Fibroblast of villous mesenchyme (primary cell): ENCODE results near the gene OR10P1. TPM values are rescaled to one million over a fixed set of nuclear protein-coding genes. Genes with fewer than 3 reads are reported as not detected.
"Not testable (repeated sequence)": the region's sequence is repeated elsewhere in the genome, so short reads cannot be mapped to it uniquely, and the experiment has no call there.

Source experiments
- DNase-seq: peaks from one replicate; pipeline ENCODE4 v3.0.0-alpha.2; 2010; ENCODE audit warnings: low read depth
- H3K4me3 ChIP-seq: 2 replicates; pipeline ENCODE4 v1.5.1; 2011; ENCODE audit warnings: low read depth, mild to moderate bottlenecking, low read length
- CTCF ChIP-seq: IDR thresholded peaks from 2 replicates; pipeline ENCODE4 v1.5.1; 2012; ENCODE audit warnings: low read depth, mild to moderate bottlenecking, low read length; ENCODE audit not compliant: insufficient read depth
- total RNA-seq: library from RNA; depleted of rRNA; stranded (reverse); fragments of >200 nt; gene quantifications from 2 replicates; pipeline ENCODE4 v1.2.3, GENCODE V29; 2012

OR10P1 gene, protein sequence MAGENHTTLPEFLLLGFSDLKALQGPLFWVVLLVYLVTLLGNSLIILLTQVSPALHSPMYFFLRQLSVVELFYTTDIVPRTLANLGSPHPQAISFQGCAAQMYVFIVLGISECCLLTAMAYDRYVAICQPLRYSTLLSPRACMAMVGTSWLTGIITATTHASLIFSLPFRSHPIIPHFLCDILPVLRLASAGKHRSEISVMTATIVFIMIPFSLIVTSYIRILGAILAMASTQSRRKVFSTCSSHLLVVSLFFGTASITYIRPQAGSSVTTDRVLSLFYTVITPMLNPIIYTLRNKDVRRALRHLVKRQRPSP
- total RNA-seq = under 0.01 TPM in 1 of 2 replicates, not detected in the other

DNA sequence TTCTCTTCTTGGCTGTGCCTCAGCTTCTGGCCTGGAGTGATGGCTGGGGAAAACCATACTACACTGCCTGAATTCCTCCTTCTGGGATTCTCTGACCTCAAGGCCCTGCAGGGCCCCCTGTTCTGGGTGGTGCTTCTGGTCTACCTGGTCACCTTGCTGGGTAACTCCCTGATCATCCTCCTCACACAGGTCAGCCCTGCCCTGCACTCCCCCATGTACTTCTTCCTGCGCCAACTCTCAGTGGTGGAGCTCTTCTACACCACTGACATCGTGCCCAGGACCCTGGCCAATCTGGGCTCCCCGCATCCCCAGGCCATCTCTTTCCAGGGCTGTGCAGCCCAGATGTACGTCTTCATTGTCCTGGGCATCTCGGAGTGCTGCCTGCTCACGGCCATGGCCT is at the start of gene OR10P1:
TSS of gene OR10P1 (plus strand) at position 40 of the 400 bp plus-strand sequence. CDS start at position 40, 0 bp downstream.
- no peak for TF ChIP-seq CTCF
- H3K4me3 ChIP-seq = no peak within 1 kb of the TSS
- no peak for DNase-seq

DNA sequence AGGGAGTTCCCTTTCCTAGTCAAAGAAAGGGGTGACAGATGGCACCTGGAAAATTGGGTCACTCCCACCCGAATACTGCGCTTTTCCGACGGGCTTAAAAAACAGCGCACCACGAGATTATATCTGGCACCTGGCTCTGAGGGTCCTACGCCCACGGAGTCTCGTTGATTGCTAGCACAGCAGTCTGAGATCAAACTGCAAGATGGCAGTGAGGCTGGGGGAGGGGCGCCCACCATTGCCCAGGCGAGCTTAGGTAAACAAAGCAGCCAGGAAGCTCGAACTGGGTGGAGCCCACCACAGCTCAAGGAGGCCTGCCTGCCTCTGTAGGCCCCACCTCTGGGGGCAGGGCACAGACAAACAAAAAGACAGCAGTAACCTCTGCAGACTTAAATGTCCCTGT is 46.5 kb upstream of the OR10P1 start:
- DNase-seq, H3K4me3 ChIP-seq: not testable (repeated sequence)

DNA sequence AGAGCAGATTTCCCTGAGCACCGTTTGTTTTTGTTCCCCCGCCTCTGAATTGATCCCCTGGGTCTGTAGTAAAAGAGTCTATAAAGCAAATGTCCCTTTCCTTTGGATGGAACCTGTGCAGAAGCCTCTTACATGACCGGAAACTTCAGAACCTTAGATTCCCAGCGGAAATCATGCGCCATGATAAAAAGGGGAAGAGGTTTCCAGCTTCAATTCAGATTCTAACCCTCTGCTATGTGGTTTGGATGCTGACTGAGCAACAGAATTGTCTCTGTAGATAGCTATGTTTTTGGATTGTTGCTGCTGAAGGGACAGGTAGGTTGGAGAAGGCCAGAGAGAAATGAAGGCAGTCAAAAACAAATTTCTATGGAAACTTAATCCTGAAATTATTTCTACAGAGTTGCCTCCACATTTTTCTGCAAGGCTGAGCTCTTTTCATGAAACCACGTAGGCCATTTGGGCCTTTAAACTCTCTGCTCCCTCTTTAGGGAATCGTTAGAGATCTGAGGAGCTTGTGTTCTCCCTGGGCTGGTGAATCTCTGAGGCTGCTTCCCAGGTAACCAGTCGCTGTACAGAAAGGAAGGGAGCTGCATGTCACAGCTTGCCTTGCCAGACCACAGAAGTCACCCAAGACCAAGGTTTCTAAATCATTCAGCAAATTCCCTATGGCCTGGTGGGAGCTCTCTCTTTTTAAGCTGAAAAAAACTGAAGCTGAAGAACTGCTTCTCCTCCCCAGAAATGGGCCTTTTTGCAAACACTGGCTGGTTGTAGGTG is 28.7 kb upstream of the OR10P1 start:
- no peak for TF ChIP-seq CTCF
- H3K4me3 ChIP-seq = no peak overlapping the region
- no peak for DNase-seq

DNA sequence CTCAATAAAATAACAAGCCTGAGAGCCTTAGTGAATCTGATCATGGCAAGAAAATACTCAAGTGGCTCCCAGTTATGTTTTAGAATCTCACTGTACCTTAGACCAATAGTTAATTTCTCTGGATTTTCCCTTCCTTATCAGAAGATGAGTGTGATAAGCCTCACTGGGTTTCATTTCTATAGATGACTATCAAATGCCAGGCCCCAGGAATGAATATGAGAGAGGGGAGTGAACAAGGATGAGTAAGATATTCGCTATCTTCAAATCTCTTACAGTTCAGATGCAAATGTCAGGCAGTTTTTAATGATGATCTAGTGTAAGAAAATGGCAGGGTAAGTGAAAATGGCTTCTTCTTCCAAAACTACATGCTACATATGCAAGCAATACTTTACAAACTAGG is 26.1 kb upstream of the OR10P1 start:
- TF ChIP-seq CTCF = no peak
- no peak overlapping the region for H3K4me3 ChIP-seq
- DNase-seq = no peak

- H3K4me3 ChIP-seq = no peak overlapping the region
- DNase-seq = no peak
- TF ChIP-seq CTCF = no peak
Measured at GRCh38 chr12:55612646-55613045, 24.0 kb upstream of the OR10P1 start.

GRCh38 chr12:55614764-55615163 is 21.9 kb upstream of the OR10P1 start:
- no peak for DNase-seq
- TF ChIP-seq CTCF = no peak
- no peak overlapping the region for H3K4me3 ChIP-seq

GRCh38 chr12:55619354-55620138 is 17.1 kb upstream of the OR10P1 start:
- no peak overlapping the region for H3K4me3 ChIP-seq
- DNase-seq = peak; percentile 93
- TF ChIP-seq CTCF = peak; percentile 78
